ENCODE results near the gene SPRYD3.

The SPRYD3 gene

GRCh38 chr12:53094394-53094787 lies 15.2 kb upstream of the SPRYD3 start:
- TF ChIP-seq CTCF (IDR thresholded peaks at IDR 0.05; ENCODE audit: low read depth, low read length, missing control alignments) = no peak
- H3K27me3 ChIP-seq (replicated peaks) = no peaks in the 10 kb centered on the region
- no peak for DNase-seq
- no peak overlapping the region for H3K4me3 ChIP-seq (ENCODE audit: low read depth, low read length)
- H3K27ac ChIP-seq = no peak overlapping the region
- in situ Hi-C loops (cut with HindIII; ENCODE audit: low pct_ligation_motif_present, low sequenced_read_pairs) = no loop called here
- no peaks in the 10 kb centered on the region for H3K36me3 ChIP-seq (replicated peaks)

- no peak for TF ChIP-seq CTCF (IDR thresholded peaks at IDR 0.05; ENCODE audit: low read depth, low read length, missing control alignments)
- H3K27me3 ChIP-seq (replicated peaks) = no peaks in the 10 kb centered on the region
- H3K4me3 ChIP-seq (ENCODE audit: low read depth, low read length) = no peak overlapping the region
- in situ Hi-C loops (cut with HindIII; ENCODE audit: low pct_ligation_motif_present, low sequenced_read_pairs) = no loop called here
- H3K36me3 ChIP-seq (replicated peaks) = no peaks in the 10 kb centered on the region
- no peak overlapping the region for H3K27ac ChIP-seq
- no peak for DNase-seq
Observed at GRCh38 chr12:53093777-53094393, 14.7 kb upstream of the SPRYD3 start.

- in situ Hi-C loops (cut with HindIII; ENCODE audit: low pct_ligation_motif_present, low sequenced_read_pairs) = no loop called here
Observed at GRCh38 chr12:53091756-53092155, 12.6 kb upstream of the SPRYD3 start.

GRCh38 chr12:53090554-53090953 lies 11.4 kb upstream of the SPRYD3 start:
- H3K27ac ChIP-seq = no peak overlapping the region
- no peak for TF ChIP-seq CTCF (IDR thresholded peaks at IDR 0.05; ENCODE audit: low read depth, low read length, missing control alignments)
- no peaks in the 10 kb centered on the region for H3K27me3 ChIP-seq (replicated peaks)
- no peak overlapping the region for H3K4me3 ChIP-seq (ENCODE audit: low read depth, low read length)
- DNase-seq = no peak
- no peaks in the 10 kb centered on the region for H3K36me3 ChIP-seq (replicated peaks)
- in situ Hi-C loops (cut with HindIII; ENCODE audit: low pct_ligation_motif_present, low sequenced_read_pairs) = no loop called here

More at GRCh38 chr12:53091756-53092155, 12.6 kb upstream of the SPRYD3 start:
- Histone ChIP-seq H3K27me3 (replicated peaks) (no peaks in the 10 kb centered on the region), H3K4me3 (ENCODE audit: low read depth, low read length) (no peak overlapping the region), H3K36me3 (replicated peaks) (no peaks in the 10 kb centered on the region), H3K27ac (no peak overlapping the region)
- DNase-seq = no peak
- no peak for TF ChIP-seq CTCF (IDR thresholded peaks at IDR 0.05; ENCODE audit: low read depth, low read length, missing control alignments)

- Histone ChIP-seq H3K27me3 (replicated peaks) (no peaks in the 10 kb centered on the region), H3K27ac (no peak overlapping the region), H3K36me3 (replicated peaks) (no peaks in the 10 kb centered on the region), H3K4me3 (ENCODE audit: low read depth, low read length) (no peak overlapping the region)
- in situ Hi-C loops (cut with HindIII; ENCODE audit: low pct_ligation_motif_present, low sequenced_read_pairs) = no loop called here
- TF ChIP-seq CTCF (IDR thresholded peaks at IDR 0.05; ENCODE audit: low read depth, low read length, missing control alignments) = no peak
- DNase-seq = no peak
Observed at GRCh38 chr12:53090105-53090504, 10.9 kb upstream of the SPRYD3 start.

- Histone ChIP-seq H3K36me3 (replicated peaks) (no peaks in the 10 kb centered on the region), H3K27me3 (replicated peaks) (no peaks in the 10 kb centered on the region), H3K4me3 (ENCODE audit: low read depth, low read length) (no peak overlapping the region), H3K27ac (no peak overlapping the region)
- in situ Hi-C loops (cut with HindIII; ENCODE audit: low pct_ligation_motif_present, low sequenced_read_pairs) = no loop called here
- DNase-seq = no peak
- TF ChIP-seq CTCF (IDR thresholded peaks at IDR 0.05; ENCODE audit: low read depth, low read length, missing control alignments) = no peak
Observed at GRCh38 chr12:53086361-53086760, 7.2 kb upstream of the SPRYD3 start.
